GM23338 (cell line): ENCODE results near the gene ZPBP2.
A peak's percentile ranks its signal among the peaks of the same experiment; 100 is the strongest.

ENCODE experiments used
- CREB1 ChIP-seq: fragments of 250-450 bp; sonication (Bioruptor Pico); IDR thresholded peaks from 2 replicates; pipeline ENCODE4 v1.5.0; 2020; ENCODE audit warnings: low read depth, mild to moderate bottlenecking, moderate library complexity
- CTCF ChIP-seq, 2 experiments: fragments of 200-600 bp in 1 of 2; sonication (generic) in 1 of 2; conservative IDR thresholded peaks; 2 replicates each; pipeline versions ENCODE4 v1.5.1 to v1.6.1; 2016 to 2017; ENCODE audit warnings: antibody characterized with exemption in 2 of 2, low read depth in 2 of 2, mild to moderate bottlenecking in 2 of 2, moderate library complexity in 1 of 2
- EZH2 ChIP-seq: fragments of 200-600 bp; sonication (generic); IDR thresholded peaks from one replicate; pipeline ENCODE4 v1.8.0; 2017; ENCODE audit warnings: antibody characterized with exemption, mild to moderate bottlenecking, low read depth; ENCODE audit not compliant: unreplicated experiment
- EZH2phosphoT487 ChIP-seq: fragments of 200-600 bp; sonication (generic); IDR thresholded peaks from one replicate; pipeline ENCODE4 v1.8.1; 2018; ENCODE audit warnings: antibody characterized with exemption; ENCODE audit not compliant: unreplicated experiment
- JUNB ChIP-seq: IDR thresholded peaks from one replicate; pipeline ENCODE4 v1.6.1; 2016; ENCODE audit warnings: antibody characterized with exemption; ENCODE audit not compliant: unreplicated experiment
- POLR2AphosphoS5 ChIP-seq: IDR thresholded peaks from 2 replicates; pipeline ENCODE4 v1.6.1; 2016; ENCODE audit warnings: antibody characterized with exemption, low read depth
- STAT1 ChIP-seq: IDR thresholded peaks from one replicate; pipeline ENCODE4 v1.6.1; 2016; ENCODE audit warnings: antibody characterized with exemption; ENCODE audit not compliant: unreplicated experiment
- ZNF114 ChIP-seq: fragments of 250-450 bp; sonication (Bioruptor Pico); IDR thresholded peaks from 2 replicates; pipeline ENCODE4 v1.5.0; 2020; ENCODE audit warnings: mild to moderate bottlenecking, moderate library complexity
- ZNF331 ChIP-seq: fragments of 250-450 bp; sonication (Bioruptor Pico); IDR thresholded peaks from 2 replicates; pipeline ENCODE4 v1.5.0; 2020; ENCODE audit warnings: low read depth, mild to moderate bottlenecking, moderate library complexity
- TF ChIP-seq, protein P1 (sequence below): IDR thresholded peaks from one replicate; pipeline ENCODE4 v1.6.1; 2018; ENCODE audit warnings: antibody characterized with exemption; ENCODE audit not compliant: unreplicated experiment
- TF ChIP-seq, protein P2 (sequence below): IDR thresholded peaks from 2 replicates; pipeline ENCODE4 v1.6.1; 2016; ENCODE audit warnings: antibody characterized with exemption

- peak; percentile 39 to 52 for TF ChIP-seq CTCF (conservative IDR thresholded peaks at IDR 0.05; ENCODE audit: low read depth in 2 of 2)
- no peak for TF ChIP-seq POLR2AphosphoS5
- TF ChIP-seq, protein P1, sequence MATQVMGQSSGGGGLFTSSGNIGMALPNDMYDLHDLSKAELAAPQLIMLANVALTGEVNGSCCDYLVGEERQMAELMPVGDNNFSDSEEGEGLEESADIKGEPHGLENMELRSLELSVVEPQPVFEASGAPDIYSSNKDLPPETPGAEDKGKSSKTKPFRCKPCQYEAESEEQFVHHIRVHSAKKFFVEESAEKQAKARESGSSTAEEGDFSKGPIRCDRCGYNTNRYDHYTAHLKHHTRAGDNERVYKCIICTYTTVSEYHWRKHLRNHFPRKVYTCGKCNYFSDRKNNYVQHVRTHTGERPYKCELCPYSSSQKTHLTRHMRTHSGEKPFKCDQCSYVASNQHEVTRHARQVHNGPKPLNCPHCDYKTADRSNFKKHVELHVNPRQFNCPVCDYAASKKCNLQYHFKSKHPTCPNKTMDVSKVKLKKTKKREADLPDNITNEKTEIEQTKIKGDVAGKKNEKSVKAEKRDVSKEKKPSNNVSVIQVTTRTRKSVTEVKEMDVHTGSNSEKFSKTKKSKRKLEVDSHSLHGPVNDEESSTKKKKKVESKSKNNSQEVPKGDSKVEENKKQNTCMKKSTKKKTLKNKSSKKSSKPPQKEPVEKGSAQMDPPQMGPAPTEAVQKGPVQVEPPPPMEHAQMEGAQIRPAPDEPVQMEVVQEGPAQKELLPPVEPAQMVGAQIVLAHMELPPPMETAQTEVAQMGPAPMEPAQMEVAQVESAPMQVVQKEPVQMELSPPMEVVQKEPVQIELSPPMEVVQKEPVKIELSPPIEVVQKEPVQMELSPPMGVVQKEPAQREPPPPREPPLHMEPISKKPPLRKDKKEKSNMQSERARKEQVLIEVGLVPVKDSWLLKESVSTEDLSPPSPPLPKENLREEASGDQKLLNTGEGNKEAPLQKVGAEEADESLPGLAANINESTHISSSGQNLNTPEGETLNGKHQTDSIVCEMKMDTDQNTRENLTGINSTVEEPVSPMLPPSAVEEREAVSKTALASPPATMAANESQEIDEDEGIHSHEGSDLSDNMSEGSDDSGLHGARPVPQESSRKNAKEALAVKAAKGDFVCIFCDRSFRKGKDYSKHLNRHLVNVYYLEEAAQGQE = no peak
- TF ChIP-seq JUNB = no peak
- TF ChIP-seq, protein P2, sequence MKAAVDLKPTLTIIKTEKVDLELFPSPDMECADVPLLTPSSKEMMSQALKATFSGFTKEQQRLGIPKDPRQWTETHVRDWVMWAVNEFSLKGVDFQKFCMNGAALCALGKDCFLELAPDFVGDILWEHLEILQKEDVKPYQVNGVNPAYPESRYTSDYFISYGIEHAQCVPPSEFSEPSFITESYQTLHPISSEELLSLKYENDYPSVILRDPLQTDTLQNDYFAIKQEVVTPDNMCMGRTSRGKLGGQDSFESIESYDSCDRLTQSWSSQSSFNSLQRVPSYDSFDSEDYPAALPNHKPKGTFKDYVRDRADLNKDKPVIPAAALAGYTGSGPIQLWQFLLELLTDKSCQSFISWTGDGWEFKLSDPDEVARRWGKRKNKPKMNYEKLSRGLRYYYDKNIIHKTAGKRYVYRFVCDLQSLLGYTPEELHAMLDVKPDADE = no peak
- TF ChIP-seq CREB1 (CRISPR knock-in tag) = no peak
- no peak for TF ChIP-seq EZH2phosphoT487
- no peak for TF ChIP-seq EZH2
- no peak for TF ChIP-seq ZNF331
- no peak for TF ChIP-seq STAT1
- no peak for TF ChIP-seq ZNF114
These were observed 48.9 kb downstream of the ZPBP2 start for GRCh38 chr17:39916918-39917317.
